ENCODE measurements around the gene PRTN3.

Gene PRTN3

DNA sequence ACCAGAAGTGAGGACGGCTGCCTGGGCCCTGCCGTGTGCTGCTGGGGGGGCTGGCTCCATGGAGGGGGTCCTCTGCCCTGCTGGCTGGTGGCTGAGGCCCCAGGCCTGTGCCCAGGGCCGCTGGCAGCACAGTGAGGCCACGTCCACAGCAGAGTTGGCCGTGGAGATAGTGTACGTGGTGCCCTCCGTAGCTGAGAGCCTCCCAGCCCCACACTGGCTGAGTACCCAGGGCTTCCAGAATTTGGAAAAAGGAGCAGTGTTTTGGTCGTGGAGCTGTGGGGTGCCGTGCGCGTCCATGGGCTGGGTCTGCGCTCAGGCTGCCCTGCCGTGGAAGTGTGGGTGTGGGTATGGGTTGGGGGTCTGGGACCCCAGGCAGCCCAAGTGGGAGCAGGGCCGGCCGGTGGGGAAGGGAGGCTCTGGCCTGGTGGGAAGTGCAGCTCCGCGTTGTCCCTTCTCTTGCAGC, 37.7 kb upstream of the PRTN3 start:
- DNase-seq (ENCODE audit: extremely low read depth in 1 of 2, low read depth in 1 of 2), result no peak

DNA sequence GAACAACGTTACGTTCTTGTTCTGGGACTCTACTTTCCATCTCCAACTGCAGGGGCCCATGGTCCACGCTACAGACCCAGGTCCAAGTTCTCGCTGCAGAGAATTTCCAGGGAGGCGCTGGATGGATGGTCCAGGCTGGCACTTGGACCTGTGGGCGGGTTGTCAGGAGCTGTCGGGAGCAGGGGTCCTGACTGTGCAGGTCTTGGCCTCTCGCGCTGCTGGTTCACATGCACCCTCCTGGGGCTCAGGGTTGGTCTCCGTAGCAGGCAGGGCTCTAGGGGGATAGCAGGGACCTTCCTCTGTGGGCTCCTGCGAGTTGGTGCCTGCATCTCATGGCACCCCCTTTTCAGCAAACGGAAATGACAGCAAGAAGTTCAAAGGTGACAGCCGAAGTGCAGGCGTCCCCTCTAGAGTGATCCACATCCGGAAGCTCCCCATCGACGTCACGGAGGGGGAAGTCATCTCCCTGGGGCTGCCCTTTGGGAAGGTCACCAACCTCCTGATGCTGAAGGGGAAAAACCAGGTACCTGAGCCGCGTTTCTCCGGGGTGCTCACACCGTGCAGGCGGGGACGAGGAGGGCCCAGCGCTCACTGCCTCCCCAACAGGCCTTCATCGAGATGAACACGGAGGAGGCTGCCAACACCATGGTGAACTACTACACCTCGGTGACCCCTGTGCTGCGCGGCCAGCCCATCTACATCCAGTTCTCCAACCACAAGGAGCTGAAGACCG, 36.9 kb upstream of the PRTN3 start:
- DNase-seq (ENCODE audit: extremely low read depth in 1 of 2, low read depth in 1 of 2), result no peak

DNA sequence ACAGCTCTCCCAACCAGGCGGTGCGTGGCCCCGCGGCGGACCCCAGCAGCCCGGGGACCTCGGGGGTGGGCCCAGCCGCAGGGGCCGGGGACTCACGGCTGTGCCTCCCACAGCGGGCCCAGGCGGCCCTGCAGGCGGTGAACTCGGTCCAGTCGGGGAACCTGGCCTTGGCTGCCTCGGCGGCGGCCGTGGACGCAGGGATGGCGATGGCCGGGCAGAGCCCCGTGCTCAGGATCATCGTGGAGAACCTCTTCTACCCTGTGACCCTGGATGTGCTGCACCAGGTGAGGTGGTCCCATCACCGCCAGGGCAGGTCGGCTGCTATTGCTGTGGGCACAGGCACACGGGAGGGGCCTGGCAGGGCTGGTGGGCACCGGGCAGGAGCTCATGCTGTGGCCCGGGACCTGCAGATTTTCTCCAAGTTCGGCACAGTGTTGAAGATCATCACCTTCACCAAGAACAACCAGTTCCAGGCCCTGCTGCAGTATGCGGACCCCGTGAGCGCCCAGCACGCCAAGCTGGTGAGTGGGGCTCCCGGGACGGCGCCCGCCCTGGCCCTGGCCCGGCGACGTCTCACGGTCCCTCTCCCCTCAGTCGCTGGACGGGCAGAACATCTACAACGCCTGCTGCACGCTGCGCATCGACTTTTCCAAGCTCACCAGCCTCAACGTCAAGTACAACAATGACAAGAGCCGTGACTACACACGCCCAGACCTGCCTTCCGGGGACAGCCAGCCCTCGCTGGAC, 36.2 kb upstream of the PRTN3 start:
- DNase-seq (ENCODE audit: extremely low read depth in 1 of 2, low read depth in 1 of 2), result no peak

DNA sequence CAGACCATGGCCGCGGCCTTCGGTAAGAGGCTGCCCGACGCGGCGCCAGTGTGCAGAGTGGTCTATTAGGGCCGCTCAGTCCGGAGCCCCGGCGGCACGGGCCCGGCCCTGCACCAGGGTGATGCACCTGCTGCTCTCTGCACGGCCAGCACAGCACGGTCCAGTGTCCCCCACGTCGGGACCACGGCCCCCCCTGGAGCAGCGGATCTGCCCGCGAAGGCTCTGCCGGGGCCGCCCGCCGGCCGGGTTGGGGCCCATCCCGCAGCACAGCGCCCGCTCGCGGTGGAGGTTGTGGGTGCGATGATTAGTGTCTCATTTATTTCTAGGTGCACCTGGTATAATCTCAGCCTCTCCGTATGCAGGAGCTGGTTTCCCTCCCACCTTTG, 35.6 kb upstream of the PRTN3 start:
- no peak for DNase-seq (ENCODE audit: extremely low read depth in 1 of 2, low read depth in 1 of 2)

DNA sequence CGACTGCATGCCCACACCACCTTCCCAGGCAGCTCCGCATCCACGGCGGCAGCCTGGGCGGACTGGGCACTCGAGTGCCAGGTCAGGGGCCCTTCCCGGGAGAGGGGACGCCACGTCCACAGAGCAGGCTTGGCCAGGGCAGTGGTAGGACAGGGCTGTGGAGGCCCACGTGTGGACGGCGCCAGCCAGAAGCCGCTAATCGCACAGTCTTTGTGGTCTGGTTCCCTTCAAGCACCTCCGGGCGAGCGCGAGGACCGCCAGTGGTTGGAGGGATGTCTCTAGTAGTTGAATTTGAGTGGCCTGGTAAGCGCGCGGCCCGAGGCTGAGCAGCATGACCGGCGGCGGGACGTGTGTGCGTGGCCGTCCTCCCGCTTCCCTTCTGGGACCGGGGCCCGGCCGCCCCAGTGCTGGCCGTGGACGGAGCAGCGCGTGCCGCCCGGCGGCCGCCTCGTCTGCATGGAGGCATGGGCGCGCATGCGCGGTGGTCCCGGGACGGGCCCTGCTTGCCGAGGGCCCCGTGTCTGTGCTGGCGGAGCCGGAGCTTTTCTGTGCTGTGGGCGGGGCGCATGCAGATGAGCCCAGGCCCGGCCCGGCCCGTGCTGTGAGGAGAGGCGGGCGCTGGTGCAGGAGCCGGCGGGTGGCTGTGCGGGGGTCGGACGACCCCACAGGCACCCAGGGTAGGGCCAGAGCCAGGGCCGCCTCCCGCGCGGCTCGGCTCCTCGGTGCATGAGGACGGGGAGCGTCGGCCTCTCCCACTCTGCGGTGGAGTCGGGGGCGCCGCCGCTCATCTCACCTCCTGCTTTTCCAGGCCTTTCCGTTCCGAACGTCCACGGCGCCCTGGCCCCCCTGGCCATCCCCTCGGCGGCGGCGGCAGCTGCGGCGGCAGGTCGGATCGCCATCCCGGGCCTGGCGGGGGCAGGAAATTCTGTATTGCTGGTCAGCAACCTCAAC, 34.9 kb upstream of the PRTN3 start:
- DNase-seq (ENCODE audit: extremely low read depth in 1 of 2, low read depth in 1 of 2), result no peak

DNA sequence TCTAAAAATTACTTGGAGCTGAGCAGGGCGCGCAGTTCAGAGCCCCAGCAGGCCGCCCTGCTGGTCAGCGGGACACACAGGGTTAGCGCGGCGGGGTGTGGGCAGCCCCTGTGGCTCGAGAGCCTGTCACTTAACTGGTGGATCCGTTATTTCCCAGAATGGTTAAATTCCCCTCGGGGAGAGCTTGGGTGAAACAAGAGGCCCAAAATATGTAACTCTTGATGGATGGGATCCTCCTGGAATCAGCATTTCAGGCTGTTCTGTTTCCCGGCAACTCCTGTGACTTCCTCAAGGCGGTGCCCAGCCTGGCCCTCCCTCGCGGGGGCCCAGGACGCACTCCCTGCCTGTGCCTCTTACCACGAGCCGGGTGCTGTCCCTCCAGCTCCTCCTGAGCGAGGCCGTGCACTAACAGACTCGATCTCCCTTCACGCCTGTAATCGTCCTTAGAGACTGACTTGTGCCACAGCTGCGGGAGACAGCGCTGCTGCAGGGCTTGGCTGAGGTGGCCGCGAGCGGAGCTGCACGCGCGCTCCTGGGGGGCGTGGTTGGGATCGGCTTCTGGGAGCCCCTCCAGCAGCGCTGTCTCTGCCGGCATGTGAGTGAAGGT, 33.9 kb upstream of the PRTN3 start:
- no peak for DNase-seq (ENCODE audit: extremely low read depth in 1 of 2, low read depth in 1 of 2)

DNA sequence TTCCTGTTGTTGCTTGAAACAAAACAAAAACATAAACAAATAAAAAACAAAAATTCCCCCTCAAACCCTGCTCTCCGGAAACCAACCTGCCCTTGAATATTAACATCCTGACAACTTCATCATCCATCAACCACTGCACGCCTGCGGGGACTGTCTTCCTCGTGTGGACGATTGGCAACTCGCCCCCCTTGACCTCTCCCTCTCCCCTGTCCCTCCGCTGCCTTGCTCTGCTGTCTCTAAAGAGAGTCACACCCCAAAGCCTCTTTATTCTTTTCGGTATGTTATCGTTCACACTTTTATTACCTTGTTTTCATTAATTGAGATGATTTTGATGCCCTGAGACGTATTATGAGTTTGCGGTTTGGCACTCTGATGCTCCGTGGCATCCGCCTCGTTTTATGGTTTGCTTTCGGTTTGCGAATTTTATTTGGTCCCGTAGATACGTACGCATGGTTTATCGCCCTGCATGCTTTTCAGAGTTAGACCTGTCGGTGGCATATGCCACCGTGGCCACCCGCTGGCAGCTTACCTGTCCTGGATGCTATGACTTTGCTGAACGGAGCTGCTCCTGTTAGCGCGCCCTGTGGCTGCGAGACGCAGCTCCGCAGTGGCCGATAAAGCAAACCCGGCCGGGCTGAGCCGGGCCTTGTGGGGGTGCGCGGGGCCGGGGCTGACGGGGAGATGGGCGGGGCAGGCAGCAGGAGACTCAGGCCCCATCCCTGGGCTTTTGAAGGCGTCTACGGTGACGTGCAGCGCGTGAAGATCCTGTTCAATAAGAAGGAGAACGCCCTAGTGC, 33.0 kb upstream of the PRTN3 start:
- no peak for DNase-seq (ENCODE audit: extremely low read depth in 1 of 2, low read depth in 1 of 2)

DNA sequence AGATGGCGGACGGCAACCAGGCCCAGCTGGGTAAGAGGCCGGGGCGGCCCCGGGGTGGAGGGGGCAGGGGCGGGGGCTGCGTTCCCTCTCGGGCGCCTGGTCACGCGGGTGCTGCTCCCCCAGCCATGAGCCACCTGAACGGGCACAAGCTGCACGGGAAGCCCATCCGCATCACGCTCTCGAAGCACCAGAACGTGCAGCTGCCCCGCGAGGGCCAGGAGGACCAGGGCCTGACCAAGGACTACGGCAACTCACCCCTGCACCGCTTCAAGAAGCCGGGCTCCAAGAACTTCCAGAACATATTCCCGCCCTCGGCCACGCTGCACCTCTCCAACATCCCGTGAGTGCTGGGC, 32.4 kb upstream of the PRTN3 start:
- DNase-seq (ENCODE audit: extremely low read depth in 1 of 2, low read depth in 1 of 2), result no peak

DNA sequence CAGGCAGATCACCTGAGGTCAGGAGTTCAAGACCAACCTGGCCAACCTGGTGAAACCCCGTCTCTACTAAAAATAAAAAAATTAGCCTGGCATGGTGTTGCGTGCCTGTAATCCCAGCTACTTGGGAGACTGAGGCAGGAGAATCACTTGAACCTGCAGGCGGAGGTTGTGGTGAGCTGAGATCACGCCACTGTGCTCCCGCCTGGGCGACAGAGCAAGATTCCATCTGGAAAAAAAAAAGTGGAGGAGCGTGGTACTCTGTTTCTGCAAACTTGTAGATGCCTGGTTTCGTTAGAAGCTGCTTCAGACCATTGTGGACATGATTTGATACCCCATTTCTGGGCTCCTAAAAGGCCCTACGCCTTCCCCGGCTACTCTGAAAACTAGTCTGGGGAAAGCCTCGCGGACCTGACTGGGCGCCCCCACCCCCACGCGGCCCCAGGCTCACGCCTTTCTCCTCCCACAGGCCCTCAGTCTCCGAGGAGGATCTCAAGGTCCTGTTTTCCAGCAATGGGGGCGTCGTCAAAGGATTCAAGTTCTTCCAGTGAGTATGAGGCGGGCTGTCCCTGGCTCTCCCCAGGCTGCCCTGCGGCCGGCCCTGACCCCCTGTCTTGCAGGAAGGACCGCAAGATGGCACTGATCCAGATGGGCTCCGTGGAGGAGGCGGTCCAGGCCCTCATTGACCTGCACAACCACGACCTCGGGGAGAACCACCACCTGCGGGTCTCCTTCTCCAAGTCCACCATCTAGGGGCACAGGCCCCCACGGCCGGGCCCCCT, 30.5 kb upstream of the PRTN3 start:
- DNase-seq (ENCODE audit: extremely low read depth in 1 of 2, low read depth in 1 of 2), result no peak

DNA sequence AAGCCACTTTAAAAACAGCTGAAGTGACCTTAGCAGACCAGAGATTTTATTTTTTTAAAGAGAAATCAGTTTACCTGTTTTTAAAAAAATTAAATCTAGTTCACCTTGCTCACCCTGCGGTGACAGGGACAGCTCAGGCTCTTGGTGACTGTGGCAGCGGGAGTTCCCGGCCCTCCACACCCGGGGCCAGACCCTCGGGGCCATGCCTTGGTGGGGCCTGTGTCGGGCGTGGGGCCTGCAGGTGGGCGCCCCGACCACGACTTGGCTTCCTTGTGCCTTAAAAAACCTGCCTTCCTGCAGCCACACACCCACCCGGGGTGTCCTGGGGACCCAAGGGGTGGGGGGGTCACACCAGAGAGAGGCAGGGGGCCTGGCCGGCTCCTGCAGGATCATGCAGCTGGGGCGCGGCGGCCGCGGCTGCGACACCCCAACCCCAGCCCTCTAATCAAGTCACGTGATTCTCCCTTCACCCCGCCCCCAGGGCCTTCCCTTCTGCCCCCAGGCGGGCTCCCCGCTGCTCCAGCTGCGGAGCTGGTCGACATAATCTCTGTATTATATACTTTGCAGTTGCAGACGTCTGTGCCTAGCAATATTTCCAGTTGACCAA, 29.8 kb upstream of the PRTN3 start:
- no peak for DNase-seq (ENCODE audit: extremely low read depth in 1 of 2, low read depth in 1 of 2)

DNA sequence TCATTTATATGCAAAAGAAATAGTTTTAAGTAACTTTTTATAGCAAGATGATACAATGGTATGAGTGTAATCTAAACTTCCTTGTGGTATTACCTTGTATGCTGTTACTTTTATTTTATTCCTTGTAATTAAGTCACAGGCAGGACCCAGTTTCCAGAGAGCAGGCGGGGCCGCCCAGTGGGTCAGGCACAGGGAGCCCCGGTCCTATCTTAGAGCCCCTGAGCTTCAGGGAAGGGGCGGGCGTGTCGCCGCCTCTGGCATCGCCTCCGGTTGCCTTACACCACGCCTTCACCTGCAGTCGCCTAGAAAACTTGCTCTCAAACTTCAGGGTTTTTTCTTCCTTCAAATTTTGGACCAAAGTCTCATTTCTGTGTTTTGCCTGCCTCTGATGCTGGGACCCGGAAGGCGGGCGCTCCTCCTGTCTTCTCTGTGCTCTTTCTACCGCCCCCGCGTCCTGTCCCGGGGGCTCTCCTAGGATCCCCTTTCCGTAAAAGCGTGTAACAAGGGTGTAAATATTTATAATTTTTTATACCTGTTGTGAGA, 29.2 kb upstream of the PRTN3 start:
- no peak for DNase-seq (ENCODE audit: extremely low read depth in 1 of 2, low read depth in 1 of 2)

DNA sequence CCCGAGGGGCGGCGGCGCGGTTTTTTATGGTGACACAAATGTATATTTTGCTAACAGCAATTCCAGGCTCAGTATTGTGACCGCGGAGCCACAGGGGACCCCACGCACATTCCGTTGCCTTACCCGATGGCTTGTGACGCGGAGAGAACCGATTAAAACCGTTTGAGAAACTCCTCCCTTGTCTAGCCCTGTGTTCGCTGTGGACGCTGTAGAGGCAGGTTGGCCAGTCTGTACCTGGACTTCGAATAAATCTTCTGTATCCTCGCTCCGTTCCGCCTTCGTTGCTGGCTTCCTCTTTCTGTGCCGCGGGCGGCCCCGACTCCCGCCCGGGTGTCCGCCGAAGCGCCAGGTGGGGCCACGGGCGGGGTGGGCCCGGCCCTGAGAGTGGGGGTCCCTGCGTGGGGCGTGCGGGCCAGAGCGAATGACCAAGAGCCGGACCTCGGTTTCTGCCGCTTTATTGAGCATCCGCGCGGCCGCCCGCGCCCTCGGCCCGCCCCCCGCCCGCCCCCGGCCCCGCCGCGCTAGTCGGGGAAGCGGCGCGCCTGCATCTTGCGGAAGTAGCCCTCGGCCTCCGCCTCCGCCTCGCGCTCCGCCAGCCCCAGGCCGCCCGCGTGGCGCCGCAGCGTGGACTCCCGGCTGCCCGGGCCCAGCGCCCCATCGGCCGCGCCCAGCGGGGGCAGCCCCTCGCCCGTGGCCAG, 28.6 kb upstream of the PRTN3 start:
- DNase-seq (ENCODE audit: extremely low read depth in 1 of 2, low read depth in 1 of 2), result no peak

DNA sequence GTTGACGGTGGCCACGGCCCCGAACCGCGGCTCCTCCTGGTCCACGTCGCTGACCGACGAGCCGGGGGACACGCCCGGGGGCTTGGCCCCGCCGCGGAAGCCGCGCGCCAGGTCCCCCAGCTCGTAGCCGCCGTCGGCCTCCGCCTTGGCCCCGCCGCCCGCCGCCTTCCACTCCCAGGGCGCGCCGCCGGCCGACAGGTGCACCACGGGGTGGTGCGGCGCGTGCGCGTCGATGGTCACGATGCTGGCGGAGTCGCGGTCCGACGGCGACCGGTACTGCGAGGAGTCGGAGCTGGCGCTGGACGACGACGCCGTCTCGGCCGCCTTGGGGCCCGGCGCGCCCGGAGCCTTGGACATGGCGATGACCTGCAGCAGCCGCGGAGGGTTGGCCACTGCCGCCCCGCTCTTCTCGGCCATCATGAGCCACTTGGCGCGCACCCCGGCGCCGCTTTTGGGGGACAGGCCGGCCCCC, 28.0 kb upstream of the PRTN3 start:
- DNase-seq (ENCODE audit: extremely low read depth in 1 of 2, low read depth in 1 of 2), result no peak

DNA sequence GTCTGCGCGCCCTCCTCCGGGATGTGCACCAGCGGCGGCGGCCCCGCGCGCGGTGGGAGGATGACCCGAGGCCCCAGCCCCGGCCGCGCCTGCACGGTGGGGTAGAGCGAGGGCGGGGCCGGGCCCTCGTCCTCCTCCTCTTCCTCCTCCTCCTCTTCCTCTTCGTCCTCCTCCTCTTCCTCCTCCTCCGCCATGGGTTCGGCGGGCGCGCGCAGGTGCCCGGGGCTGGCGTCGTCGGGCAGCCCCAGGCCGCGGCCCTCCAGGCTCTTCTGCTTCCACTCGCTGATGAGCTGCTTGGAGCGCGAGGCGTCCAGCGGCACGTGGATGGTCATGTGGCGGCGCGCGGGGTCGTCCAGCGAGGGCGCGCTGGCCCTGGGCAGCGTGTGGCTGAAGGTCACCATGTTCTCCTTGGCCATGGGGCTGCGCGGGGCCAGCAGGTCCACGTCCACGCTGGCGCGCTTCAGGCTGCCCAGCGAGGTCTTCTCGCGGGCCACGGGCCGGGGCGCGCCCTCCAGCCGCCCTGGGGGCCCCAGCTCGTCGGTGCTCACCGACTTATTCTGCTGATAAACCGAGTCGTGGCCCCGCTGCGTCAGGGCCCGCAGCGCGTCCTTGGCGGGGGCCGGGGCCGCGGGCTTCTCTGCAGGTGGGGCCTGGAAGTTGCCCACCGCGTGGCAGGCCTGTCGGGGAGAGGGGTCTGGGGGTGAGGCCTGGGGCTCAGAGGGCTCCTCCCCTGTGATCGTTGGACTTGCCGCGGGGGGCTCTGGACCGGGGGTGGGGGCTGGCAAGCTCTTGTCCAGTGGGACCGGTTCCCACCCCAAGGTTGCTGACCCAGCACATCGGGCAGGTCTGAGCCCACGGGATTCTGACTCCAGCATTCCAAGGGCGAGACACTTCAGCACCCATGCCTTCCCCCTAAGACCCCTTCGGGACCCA, 27.3 kb upstream of the PRTN3 start:
- no peak for DNase-seq (ENCODE audit: extremely low read depth in 1 of 2, low read depth in 1 of 2)

DNA sequence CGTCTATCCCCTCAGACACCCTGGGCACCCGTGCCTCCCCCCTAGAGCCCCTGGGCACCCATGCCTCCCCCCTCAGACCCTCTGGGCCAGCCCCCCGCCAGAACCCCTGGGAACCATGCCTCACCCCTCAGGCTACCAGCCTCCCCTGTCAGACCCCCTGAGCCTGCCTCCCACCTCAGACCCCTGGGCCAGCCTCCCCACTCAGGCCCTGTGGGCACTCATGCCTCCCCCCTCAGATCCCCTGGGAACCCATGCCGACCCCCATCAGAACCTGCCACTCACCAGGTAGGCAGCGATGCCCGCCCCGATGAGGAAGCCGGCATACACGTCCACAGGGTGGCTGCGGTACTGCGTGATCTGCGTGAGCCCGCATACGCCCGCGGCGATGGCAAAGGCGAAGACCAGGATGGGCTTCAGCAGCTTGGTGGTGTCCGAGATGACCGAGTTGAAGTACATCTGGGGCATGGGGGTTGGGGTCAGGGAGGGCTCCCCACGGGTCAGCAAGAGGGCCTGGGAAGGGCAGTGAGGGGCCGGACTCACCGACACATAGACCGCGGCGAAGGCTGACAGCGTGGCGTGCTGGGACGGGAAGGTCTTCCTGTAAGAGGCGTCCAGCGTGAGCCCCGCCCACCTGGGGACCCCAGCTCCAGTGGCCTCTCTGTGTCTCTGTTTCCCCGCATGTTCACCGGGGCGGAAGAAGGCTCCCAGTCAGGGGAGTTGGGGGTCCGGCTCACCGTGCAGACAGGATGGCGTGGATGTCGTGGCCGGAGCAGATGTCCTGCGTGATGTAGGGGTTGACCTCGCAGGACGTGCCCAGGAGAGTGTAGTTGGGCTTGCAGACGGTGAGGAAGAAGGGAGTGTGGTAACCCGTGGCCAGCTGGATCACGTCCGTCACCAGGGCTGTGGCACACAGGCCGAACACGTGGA, 26.4 kb upstream of the PRTN3 start:
- DNase-seq (ENCODE audit: extremely low read depth in 1 of 2, low read depth in 1 of 2), result no peak
